Loucy (cell line): ENCODE measurements around the gene MAP7D2.

Source experiments
- H2AFZ ChIP-seq: fragments of 200-600 bp; sonication (generic); 2 replicates; pipeline ENCODE4 v1.6.0; 2016; ENCODE audit warnings: antibody characterized with exemption, mild to moderate bottlenecking, low read length, moderate library complexity
- H3F3A ChIP-seq: fragments of 200-600 bp; 2 replicates; pipeline ENCODE4 v1.6.0; 2016; ENCODE audit warnings: antibody characterized with exemption, low read depth, mild to moderate bottlenecking
- H3K27me3 ChIP-seq: fragments of 200-600 bp; sonication (generic); 2 replicates; pipeline ENCODE4 v1.6.1; 2014; ENCODE audit warnings: low read length, mild to moderate bottlenecking; ENCODE audit not compliant: insufficient read depth, poor library complexity, severe bottlenecking
- H3K36me3 ChIP-seq: fragments of 200-600 bp; sonication (generic); 2 replicates; pipeline ENCODE4 v1.6.1; 2016; ENCODE audit warnings: low read length; ENCODE audit not compliant: insufficient read depth
- H3K4me1 ChIP-seq: fragments of 200-600 bp; sonication (generic); 2 replicates; pipeline ENCODE4 v1.5.1; 2014; ENCODE audit warnings: low read length, mild to moderate bottlenecking; ENCODE audit not compliant: insufficient read depth, poor library complexity, severe bottlenecking
- H3K4me2 ChIP-seq: fragments of 200-600 bp; sonication (generic); 2 replicates; pipeline ENCODE4 v1.6.0; 2014; ENCODE audit warnings: antibody characterized with exemption, low read length, low read depth, mild to moderate bottlenecking; ENCODE audit not compliant: poor library complexity, severe bottlenecking
- H3K4me3 ChIP-seq: fragments of 200-600 bp; sonication (generic); 2 replicates; pipeline ENCODE4 v1.5.1; 2014; ENCODE audit warnings: low read length, mild to moderate bottlenecking, mixed read lengths; ENCODE audit not compliant: poor library complexity, severe bottlenecking
- H3K79me2 ChIP-seq: fragments of 200-600 bp; sonication (generic); 2 replicates; pipeline ENCODE4 v1.6.1; 2014; ENCODE audit warnings: low read length; ENCODE audit not compliant: insufficient read depth
- H3K9ac ChIP-seq: fragments of 200-600 bp; sonication (generic); 2 replicates; pipeline ENCODE4 v1.6.0; 2014; ENCODE audit warnings: mild to moderate bottlenecking, low read depth, low read length, moderate library complexity; ENCODE audit not compliant: poor library complexity, severe bottlenecking
- H3K9me2 ChIP-seq: fragments of 200-600 bp; sonication (generic); replicated peaks from 2 replicates; pipeline ENCODE4 v1.6.1; 2016; ENCODE audit warnings: low read depth, low read length, mixed read lengths
- H3K9me3 ChIP-seq: fragments of 200-600 bp; sonication (generic); 2 replicates; pipeline ENCODE4 v1.6.1; 2014; ENCODE audit warnings: mild to moderate bottlenecking, antibody characterized with exemption, low read length, low read depth; ENCODE audit not compliant: insufficient read depth
- H4K20me1 ChIP-seq: fragments of 200-600 bp; sonication (generic); 2 replicates; pipeline ENCODE4 v1.6.0; 2014; ENCODE audit warnings: antibody characterized with exemption, low read length, mild to moderate bottlenecking; ENCODE audit not compliant: insufficient read depth, poor library complexity, severe bottlenecking
- CTCF ChIP-seq: fragments of 200-600 bp; sonication (generic); conservative IDR thresholded peaks from 2 replicates; pipeline ENCODE4 v1.5.1; 2014; ENCODE audit warnings: mild to moderate bottlenecking, antibody characterized with exemption, low read length
- EZH2phosphoT487 ChIP-seq: fragments of 200-600 bp; IDR thresholded peaks from 2 replicates; pipeline ENCODE4 v1.6.1; 2018; ENCODE audit warnings: antibody characterized with exemption, mild to moderate bottlenecking, moderate library complexity, borderline replicate concordance

MAP7D2 gene

GRCh38 chrX:20063153-20063552, 53.6 kb downstream of the MAP7D2 start:
- H2AFZ ChIP-seq: no peak overlapping the region
- TF ChIP-seq CTCF: no peak
- no peak for TF ChIP-seq EZH2phosphoT487
- H4K20me1 ChIP-seq: no peaks in the 10 kb centered on the region
- H3K4me2 ChIP-seq: peak overlapping the region; percentile 80
- peaks cover 8% of the 10 kb centered on the region; the same call in 1 of the 2 replicates for H3F3A ChIP-seq
- no peaks in the 10 kb centered on the region for H3K9me2 ChIP-seq
- peak overlapping the region; percentile 70 for H3K9ac ChIP-seq
- no peaks in the 10 kb centered on the region for H3K36me3 ChIP-seq
- no peaks in the 10 kb centered on the region for H3K27me3 ChIP-seq
- no peaks in the 10 kb centered on the region for H3K9me3 ChIP-seq
- H3K79me2 ChIP-seq: 0 out of 2 replicates have a peak, but pooled peaks cover 7% of the 10 kb centered on the region
- peak overlapping the region; percentile 65 for H3K4me3 ChIP-seq
- peaks cover 53% of the 10 kb centered on the region for H3K4me1 ChIP-seq

GRCh38 chrX:20061855-20062254, 54.9 kb downstream of the MAP7D2 start:
- Histone ChIP-seq H3K4me2 (peak overlapping the region; percentile 80), H3K79me2 (0 out of 2 replicates have a peak, but pooled peaks cover 7% of the 10 kb centered on the region), H3K4me1 (peaks cover 65% of the 10 kb centered on the region), H3K36me3 (no peaks in the 10 kb centered on the region), H3K9me3 (no peaks in the 10 kb centered on the region), H3K4me3 (peak overlapping the region; percentile 65), H4K20me1 (no peaks in the 10 kb centered on the region), H3K9me2 (no peaks in the 10 kb centered on the region), H3K9ac (peak overlapping the region; percentile 70), H3K27me3 (no peaks in the 10 kb centered on the region), H2AFZ (peak overlapping the region; percentile 62; the same call in 1 of the 2 replicates), H3F3A (peaks cover 8% of the 10 kb centered on the region; the same call in 1 of the 2 replicates)
- TF ChIP-seq EZH2phosphoT487: no peak
- TF ChIP-seq CTCF: no peak

GRCh38 chrX:20060961-20061748, 55.6 kb downstream of the MAP7D2 start:
- Histone ChIP-seq H4K20me1 (no peaks in the 10 kb centered on the region), H3K36me3 (no peaks in the 10 kb centered on the region), H3K4me2 (peak overlapping the region; percentile 80), H3K4me3 (peak overlapping the region; percentile 65), H3K27me3 (no peaks in the 10 kb centered on the region), H3K9ac (peak overlapping the region; percentile 70), H3F3A (peaks cover 8% of the 10 kb centered on the region; the same call in 1 of the 2 replicates), H3K4me1 (peaks cover 72% of the 10 kb centered on the region), H3K9me3 (no peaks in the 10 kb centered on the region), H3K79me2 (0 out of 2 replicates have a peak, but pooled peaks cover 7% of the 10 kb centered on the region), H2AFZ (no peak overlapping the region), H3K9me2 (no peaks in the 10 kb centered on the region)
- TF ChIP-seq CTCF: peak; percentile 29; the same call in 1 of the 2 replicates
- no peak for TF ChIP-seq EZH2phosphoT487
